Lower leg skin (tissue), 3 donors: ENCODE measurements around the gene ZNF343.

Experiments used
- POLR2A ChIP-seq, 2 donors: fragments of 450-650 bp; IDR thresholded peaks; one replicate each; pipeline ENCODE4 v1.6.1; 2016 to 2017; ENCODE audit warnings: antibody characterized with exemption in 2 of 2, mild to moderate bottlenecking in 1 of 2, moderate library complexity in 1 of 2
- TF ChIP-seq, protein P1 (sequence below), 3 donors: fragments of 450-650 bp; IDR thresholded peaks; one replicate each; pipeline ENCODE4 v1.5.1; 2016; ENCODE audit warnings: antibody characterized with exemption in 3 of 3, mild to moderate bottlenecking in 3 of 3, moderate library complexity in 2 of 3

GRCh38 chr20:2483504-2483903 is 25.2 kb downstream of the ZNF343 start:
- TF ChIP-seq, protein P1, sequence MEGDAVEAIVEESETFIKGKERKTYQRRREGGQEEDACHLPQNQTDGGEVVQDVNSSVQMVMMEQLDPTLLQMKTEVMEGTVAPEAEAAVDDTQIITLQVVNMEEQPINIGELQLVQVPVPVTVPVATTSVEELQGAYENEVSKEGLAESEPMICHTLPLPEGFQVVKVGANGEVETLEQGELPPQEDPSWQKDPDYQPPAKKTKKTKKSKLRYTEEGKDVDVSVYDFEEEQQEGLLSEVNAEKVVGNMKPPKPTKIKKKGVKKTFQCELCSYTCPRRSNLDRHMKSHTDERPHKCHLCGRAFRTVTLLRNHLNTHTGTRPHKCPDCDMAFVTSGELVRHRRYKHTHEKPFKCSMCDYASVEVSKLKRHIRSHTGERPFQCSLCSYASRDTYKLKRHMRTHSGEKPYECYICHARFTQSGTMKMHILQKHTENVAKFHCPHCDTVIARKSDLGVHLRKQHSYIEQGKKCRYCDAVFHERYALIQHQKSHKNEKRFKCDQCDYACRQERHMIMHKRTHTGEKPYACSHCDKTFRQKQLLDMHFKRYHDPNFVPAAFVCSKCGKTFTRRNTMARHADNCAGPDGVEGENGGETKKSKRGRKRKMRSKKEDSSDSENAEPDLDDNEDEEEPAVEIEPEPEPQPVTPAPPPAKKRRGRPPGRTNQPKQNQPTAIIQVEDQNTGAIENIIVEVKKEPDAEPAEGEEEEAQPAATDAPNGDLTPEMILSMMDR (IDR thresholded peaks at IDR 0.05) = no peak
- no peak for TF ChIP-seq POLR2A (IDR thresholded peaks at IDR 0.05)
